ENCODE measurements around the gene TELO2.

The TELO2 gene

DNA sequence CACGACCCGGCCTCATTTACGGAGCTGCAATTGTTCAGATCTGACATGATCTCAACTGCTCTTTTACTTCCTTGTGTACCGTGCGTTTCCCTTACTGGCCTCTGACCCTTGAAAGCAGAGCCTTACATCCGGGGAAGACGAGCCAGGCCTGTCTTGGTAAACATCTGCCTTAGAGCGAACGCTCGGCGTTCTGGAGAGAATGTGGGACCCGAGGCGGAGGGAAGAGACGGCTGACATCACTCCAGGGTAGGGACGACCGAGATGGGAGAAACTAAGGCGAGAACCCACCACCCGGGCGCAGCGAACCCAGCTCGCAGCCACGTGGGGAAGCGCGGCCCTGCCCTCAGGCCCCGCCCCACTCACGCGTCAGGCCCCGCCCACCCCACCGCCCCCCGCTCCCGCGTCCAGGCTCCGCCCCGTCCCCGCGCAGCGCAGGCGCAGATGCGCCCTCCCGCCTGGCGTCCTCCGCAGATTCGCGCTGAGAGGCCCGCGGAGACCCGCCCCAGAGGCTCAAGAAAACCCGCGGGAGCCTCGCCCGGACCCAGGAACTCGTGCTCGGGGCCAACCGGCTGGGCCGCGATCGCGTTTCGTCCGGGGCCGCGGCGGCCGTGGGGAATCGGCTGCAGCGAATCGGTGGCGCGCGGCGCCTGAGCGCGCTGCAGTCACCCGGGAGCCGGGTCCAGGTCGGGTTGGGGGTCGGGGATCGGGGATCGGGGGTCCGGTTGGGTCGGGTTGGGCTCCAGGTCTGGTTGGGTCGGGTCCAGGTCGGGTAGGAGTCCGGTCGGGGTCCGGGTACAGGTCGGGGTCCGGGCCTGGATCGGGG, at the start of gene TELO2:
TSS of gene TELO2 (plus strand) at position 438 of the 823 bp plus-strand sequence. CDS start 922 bp downstream, outside the sequence.
- DNase-seq: peak in 54 of 56 donors; percentile 28 to 87 (median 74)

DNA sequence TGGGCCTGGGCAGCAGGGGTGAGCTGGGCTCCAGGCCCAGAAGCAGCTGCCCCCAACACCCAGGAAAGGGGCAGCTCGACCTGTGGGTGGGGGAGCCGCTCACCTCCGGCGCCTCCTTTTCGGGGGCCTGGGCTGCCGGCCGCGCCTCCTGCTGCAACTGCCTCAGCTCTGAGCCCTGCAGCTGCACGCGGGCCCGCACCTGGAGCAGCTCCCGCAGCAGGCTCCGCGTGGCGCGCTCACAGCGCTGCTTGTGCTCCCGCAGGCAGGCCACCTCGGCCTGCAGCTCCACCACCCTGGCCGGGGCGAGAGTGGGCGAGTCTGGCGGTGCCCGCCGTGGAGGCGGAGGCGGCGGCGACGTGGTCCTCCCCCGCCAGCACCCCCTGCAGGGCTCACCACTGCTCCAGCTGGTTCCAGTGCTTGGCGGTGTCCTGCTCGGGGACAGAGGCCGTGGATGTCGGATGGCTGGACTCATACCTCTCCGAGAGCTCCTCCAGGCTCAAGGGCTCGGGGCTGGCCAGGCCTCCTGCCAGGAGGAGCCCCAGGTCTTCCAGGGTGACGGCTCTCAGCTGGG, 49.7 kb upstream of the TELO2 start:
- no peak for DNase-seq

DNA sequence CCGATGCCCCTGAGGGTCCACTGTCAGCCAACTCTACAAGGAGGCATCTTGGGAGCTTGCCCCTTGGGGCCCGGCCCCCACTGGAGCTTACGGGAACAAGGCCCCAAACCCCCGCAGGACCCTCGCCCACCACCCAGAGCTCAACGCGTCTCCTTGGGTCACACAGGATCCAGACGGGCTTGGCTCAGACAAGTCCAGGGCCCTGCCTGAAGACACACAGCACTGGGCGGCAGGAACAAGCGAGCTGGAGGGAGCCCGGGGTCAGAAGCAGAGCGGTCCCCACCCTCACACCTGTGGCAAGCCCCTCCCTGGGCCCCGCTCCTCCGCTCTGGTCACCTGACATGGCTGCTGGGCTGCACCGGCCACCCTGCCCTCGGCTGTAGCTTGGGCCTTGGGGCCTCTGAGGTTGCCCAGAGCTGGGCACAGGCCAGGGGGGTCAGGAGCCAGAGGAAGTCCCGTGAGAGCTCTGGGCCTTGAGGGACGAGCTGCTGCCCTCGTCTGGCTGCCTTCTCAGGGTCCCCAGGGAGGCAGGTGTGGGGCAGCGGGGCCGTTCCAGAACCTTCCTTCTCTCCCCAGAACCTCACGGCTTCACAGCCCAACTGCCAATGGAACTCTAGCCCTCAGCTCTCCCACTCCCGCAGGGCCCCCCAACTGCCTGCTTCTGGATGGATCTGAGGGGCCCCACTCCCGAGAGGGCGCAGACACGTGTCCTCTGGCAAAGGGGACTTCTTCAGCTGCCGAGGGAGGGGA, 49.0 kb upstream of the TELO2 start, which contains the start of gene CCDC154:
TSS of gene CCDC154 (minus strand) at position 577 of the 750 bp plus-strand sequence. CDS start at position 343, 234 bp downstream.
- DNase-seq: no peak

DNA sequence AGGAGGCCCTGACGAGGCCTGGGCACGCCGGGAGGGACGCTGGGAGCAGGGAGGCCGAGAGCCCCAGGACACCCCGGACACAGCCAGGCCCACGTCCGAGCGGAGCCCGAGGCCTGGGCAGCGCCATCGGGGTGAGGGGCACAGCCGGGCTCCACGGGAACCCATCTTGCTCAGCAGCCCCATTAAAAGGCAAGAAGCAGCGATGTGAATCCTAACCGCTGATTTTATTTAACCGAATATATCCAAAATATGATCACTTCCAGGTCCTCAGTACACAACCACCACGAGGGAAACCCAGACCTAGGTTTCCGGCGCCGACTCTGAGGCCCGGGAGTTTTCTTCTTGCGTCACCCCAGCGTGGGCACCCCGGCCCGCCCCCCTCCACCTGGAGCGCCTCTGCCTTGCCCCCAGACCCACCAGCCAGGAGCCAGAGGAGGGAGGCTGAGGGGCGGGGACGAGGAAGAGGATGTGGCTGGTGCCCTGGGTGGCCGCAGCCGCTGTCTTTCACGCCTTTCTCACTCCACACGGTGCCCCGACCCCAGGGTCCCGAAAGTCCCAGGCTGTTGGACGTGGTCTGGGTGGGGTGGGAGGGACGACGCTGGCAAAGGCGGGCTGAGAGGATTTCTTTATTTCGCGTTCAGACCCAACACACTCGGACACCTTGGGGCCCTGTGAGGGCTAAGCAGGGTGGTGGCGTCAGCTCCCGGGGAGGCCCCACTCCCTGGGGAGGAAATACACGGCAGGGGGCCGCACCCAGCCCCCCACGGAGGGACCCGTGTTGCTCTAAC, 48.2 kb upstream of the TELO2 start:
- DNase-seq: no peak

DNA sequence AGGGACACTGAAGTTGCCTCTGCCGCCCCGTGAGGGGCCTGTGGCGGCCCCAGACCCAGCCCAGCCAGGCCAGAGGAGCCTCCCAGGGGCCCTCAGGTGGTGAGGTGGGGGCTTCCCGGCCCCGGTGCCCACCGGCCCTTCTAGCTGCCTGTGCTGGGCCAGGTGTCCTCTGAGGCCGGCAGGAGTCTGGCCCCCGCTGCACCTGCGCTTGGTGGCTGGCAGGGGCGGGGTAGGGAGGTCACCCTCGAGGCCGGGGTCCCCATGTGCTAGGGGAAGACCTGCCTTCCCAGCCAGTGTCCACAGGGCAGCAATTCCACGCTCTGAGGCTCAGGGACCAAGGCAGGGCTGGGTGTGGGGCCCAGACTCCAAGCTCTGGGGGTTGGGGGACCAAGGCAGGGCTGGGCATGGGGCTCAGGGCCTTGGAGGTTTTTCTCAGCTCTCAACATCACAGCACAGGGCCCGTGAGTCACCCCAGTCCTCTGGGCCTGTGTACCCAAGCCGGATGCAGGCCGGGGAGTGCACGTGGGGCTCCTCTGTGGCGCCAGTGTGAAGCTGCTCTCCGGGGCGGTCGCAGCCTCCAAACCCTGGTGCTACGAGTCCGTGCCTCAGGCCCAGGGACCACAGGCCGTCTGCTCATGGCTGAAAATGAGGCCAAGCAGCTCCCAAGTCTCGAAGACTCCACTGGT, 47.5 kb upstream of the TELO2 start:
- DNase-seq: no peak

DNA sequence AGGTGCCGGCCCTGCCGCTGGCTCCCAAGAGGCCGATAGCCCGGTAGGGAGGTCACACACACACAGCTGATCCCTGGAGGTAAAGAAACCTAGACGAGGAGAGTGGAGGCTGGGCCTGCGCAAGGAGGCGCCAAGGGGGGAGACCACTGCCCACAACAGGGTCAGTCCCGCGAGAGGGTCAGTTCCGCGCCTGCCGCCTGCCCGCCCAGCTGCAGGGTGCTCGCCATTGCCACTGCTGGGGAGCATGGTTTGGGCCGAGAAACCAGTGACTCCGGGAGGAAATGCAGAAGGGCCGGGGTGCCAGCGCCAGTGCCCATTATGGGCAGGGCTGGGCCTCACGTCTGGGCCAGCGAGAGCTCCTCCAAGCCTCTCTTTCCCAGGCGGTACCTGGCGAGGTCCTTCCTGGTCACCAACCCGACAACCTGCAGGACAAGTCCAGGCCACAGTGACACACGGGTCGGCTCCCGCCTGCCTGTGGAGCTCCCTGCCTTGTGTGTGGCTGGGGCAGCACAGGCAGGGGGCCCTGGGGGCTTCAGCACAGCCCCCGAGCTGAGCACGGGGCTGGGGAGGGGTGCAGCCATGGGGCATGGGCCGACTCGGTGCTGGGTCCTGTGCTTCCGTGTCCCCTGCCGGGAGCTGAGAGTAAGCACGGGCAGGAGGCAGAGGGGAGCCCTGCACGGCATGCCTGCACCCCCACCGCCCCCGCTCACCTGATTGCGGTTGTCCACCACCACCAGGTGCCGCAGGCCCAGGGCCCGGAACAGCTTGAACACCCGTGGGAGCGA, 46.7 kb upstream of the TELO2 start:
- DNase-seq: no peak

DNA sequence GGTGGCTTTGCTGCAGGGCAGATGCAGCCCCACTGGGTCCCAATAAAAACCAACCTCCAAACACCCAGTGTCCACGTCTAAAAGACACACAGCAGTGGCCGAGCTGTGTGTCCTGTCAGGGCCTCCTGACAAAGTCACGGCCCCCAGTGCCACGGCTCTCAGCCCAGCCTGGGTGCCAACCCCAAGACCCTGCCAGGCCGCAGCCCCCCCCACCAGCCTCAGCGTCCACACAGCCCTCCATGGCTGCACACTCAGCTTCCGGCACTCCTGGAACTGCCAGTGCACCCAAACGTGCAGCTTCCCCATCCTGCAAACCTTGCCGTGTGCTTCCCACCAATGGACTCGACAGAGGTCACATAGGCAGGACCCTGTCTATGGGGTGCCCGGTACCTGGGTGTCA, 45.2 kb upstream of the TELO2 start:
- DNase-seq: no peak

DNA sequence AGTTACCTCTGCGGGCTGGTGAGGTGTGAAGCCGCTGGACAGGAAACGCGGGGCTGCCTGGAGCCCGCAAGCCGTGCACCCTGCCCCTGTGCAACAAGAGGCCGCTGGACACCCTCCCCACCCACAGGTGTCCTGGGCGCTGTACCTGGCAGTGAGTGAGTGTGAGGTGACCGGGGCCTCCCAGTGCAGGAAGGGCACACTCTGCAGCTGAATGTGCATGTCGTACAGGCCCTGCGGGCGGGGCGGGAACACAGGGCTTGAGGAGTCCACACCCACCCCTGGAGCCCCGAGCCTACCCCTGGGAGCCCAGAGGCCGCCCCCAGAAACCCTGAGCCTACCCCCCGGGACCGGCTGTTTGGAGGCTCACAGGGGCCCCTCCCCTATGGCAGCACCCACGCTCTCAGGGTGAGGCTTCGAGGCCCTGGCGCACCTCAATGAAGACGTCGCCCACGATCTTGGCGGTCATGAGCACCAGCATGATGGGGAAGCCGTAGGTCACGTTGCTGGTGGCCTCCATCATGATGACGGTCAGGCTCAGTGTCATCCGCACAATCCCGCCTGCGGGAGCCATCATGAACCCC, 44.5 kb upstream of the TELO2 start:
- no peak for DNase-seq

DNA sequence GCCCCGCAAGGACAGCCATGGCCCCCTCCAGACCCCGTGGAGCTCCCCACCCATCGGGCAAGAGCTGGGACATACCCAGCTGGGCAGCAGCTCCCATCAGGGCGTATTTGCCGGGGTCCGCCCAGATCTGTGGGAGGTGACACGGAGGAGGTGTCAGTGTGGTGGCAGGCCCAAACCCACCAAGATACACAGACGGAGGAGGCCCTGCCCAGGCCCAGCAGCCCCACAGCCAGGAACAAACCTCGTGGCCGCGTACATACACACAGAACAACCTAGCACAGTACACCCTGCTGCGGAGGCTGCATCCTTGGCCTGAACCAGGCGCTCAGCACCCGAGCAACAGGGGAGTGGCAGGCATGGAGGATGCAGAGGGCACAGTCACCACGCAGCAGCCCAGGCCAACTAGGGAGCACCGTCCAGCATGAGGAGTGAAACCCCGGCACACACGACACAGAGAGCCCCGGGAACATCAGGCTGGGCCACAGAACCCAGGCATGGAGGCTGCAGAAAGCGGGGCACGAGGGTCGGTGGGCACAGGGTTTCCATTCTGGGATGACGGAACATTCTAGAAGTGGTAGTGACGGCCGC, 43.9 kb upstream of the TELO2 start:
- DNase-seq: no peak

DNA sequence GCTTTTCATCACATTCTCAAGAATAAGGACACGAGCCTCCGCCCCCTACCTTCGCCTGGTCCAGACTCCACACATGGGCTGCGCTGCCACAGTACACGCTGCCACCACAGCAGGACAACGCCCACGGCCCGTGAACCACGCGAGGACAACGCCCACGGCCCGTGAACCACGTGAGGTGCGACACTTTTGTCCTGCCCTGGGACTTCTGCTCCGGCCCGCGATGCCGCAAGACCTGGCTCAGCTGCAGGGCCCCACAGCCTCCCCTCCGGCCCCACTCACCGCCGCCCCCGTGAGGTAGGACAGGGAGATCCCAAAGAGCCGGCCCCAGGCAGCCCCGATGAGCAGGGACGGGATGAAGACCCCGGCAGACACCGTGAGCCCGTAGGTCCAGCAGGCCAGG, 42.9 kb upstream of the TELO2 start:
- DNase-seq: no peak

DNA sequence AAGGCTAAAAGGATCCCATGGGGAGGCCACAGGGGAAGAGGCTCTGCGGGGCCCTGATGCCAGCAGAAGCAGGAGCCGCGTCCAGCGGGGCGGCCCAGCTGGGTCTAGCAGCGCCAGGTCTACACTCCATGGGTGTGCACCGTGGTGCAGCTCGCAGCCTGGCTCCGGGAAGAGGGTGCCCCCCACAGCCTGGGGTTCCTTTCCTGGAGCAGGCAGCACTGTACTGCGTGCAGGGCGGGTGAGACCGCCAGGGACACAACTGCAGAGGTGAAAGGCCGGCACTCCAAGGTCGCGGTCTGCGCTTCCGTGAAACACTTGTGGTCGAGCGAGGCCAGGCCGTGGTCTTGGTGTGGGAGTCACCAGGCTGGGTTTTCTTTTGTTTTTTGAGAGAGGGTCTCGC, 42.3 kb upstream of the TELO2 start:
- DNase-seq: no peak

DNA sequence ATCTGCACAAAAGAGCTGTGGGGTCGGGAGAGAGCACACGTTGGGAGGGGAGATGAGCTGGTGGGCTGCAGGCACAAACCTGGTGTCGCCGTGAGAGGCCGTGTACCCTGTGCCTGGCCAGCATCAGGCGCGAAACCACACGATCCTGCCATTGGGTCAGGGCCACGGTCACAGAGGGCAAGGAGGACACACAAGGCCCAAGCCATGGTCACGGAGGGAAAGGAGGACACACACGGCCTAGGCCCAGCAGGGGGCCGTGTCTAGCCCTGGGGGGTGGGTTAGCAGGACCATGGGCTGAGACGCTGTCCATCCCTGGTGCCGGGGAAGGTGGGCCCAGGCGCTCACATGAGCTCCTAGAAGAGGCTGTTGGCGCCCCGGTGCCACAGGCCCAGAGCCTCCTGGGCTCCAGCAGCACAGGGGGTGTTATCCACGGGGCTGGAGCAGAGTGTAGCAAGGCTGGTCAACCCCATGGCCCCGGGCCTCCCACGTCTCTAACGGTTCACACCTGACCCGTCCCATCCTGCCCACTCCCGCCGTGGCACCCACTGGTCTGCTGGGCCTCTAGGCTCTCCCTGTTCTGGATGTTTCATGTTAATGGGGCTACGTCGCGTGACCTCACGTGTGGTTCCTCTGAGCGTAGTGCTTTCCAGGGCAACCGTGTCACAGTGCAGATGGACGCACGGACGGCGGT, 41.3 kb upstream of the TELO2 start:
- DNase-seq: no peak

DNA sequence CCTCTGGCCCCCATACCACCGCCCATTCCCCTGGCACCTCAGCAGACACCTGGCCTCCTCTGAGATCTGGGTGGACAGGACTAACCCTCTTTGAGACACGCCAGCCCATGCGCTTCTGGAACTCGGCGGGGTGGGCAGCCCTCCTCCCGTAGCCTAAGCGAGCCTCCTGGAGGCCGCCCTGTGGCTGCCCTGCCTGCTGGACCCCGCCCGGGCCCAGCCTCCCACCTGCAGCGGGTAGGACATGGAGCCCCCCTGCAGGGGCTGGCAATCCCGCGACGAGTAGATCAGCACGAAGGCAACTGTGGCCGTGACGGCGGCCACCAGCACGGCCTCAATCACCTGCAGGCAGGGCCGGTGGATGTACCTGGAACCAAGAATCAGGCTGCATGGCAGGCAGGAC, 40.6 kb upstream of the TELO2 start:
- no peak for DNase-seq

DNA sequence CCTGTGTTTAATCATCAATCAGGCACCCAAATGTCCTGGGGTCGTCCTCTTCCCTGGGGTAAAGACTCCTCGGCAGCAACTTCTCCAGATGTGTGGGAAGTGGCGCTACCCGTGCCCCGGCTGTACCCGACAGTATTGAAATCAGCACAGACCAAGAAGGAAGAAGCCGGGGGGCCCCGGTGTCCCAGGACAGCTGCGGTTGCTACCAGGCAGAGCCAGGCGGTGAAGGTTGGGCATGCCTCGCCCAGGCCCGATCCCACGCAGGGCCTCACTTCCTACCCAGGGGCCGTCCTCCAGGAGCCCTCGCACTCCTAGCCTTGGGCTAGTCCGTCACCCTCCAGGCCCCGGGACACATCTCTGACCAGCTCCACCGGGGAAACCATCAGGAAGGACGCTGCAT, 39.8 kb upstream of the TELO2 start:
- no peak for DNase-seq

DNA sequence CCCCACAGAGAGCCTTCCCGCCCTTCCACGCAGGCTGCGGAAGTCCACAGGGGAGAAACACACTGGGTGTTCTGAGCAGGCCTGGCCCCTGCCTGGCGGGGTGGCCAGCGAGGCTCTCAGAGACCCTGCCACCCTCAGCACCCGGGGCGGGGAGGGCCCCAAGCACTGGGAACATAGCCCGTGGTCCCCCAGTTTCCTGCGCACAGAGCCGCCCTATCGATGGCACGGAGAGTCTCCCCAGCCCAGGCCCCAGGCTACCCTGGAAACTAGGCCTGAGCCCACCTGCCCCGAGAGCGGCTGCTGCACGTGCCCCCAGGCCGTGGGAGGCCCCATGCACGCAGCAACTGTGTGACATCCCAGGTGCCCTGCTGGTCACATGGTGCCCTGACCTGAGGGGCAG, 38.6 kb upstream of the TELO2 start:
- DNase-seq: no peak

DNA sequence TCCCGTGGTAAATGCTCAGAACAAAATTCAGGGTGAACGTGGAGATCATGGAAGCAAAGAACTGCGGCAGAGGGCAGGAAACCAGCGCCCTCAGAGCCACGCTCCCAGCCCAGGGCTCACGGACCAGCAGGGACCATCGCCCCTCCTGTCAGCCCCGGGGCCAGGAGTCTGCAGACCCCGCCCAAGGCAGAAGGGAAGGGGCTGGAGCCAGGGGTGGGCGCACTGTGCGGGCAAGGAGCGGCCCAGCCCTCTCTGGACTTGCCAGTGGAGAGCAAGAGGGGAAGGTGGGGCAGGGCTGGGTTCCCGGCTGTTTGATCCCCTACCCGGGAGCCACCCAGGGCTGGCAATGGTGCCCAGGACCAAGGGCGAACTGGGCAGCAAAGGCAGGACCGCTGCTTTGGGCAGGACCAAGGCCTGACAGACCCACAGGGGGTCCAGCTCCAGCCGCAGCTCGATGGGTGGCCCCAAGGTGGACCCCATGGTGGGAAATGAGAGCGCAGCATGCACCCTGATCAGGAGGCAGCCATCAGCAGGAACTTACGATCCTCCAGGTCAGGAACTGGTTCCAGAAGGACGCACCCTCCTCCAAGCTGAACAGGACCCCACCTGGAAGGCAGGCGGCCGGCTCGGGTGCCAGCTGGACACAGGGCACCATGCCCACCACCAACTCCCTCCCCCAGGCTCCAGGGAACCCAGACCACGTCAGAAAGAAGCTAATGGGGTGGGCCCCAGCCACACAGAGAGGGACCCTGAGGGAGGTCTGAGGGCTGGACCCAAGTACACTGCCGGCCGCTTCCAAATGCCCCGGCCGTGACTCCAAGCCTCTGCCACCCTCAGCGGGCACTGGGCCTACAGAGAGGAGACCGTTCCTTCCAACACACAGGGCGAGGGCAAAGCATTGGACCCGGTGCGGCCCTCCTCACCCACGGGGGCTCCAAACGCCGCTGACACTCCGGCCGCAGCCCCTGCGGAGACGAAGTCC, 37.7 kb upstream of the TELO2 start:
- DNase-seq: no peak

DNA sequence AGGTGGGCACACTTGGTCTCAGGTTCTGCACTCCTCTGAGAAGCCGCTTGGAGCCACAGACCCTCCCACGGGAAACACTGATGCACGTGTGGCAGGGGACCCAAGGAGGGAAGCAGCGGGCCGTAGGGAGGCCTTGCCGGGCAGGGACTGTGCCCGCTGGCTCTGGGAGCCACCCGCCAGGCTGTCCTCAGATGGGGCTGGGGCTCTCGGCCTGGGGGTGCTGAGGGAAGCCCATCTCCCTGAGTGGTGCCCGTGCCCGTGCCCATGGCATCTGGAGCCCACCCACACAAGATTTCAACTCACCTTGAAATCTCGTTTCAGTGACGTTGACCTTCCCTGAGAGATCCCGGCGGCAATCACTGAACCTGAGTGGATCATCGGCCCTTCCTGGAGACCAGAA, 36.2 kb upstream of the TELO2 start:
- no peak for DNase-seq
